AG04450 (cell line): Measurements from ENCODE around the gene MEGF6. TPM values are rescaled to one million over a fixed set of nuclear protein-coding genes. Genes with fewer than 3 reads are reported as not detected.

Experiments
- CTCF ChIA-PET: fragments of 300-600, 350-600 bp; formaldehyde crosslinking; extraction: SDS; loops from one replicate; lab custom pipeline; 2022; ENCODE audit warnings: antibody characterized with exemption, inconsistent platforms; lab: Charles Lee
- POLR2A ChIA-PET: fragments of 350-600 bp; formaldehyde crosslinking; extraction: SDS; loops from one replicate; lab custom pipeline; 2021; ENCODE audit warnings: antibody characterized with exemption, inconsistent platforms; lab: Yijun Ruan, JAX
- DNase-seq: peaks from one replicate; pipeline ENCODE4 v3.0.0-alpha.2; 2011; ENCODE audit warnings: low read depth, low spot score
- H3K27ac ChIP-seq: one replicate; pipeline ENCODE4 v1.5.1; 2012; ENCODE audit warnings: low read depth, low read length, control low read depth
- H3K27me3 ChIP-seq: one replicate; pipeline ENCODE4 v1.6.0; 2012; ENCODE audit warnings: low read length; ENCODE audit not compliant: control insufficient read depth, insufficient read depth
- H3K4me3 ChIP-seq: 2 replicates; pipeline ENCODE4 v1.5.1; 2011; ENCODE audit warnings: mild to moderate bottlenecking, low read depth, low read length, control low read depth
- H3K9me3 ChIP-seq: 2 replicates; pipeline ENCODE4 v1.5.1; 2012; ENCODE audit warnings: low read length; ENCODE audit not compliant: control insufficient read depth, insufficient read depth
- polyA plus RNA-seq: library from polyadenylated mRNA; depleted of rRNA; stranded (reverse); fragments of >200 nt; gene quantifications from 2 replicates; pipeline ENCODE4 v1.2.3, GENCODE V29; 2011
- TF ChIP-seq, protein P1 (sequence below): IDR thresholded peaks from 2 replicates; pipeline ENCODE4 v1.5.1; 2011; ENCODE audit warnings: low read depth, low read length, control low read depth, inconsistent platforms

MEGF6 gene
- polyA plus RNA-seq, 1 experiment: 0.45 TPM

- H3K27me3 ChIP-seq: peaks cover 60% of the 10 kb centered on the region
- CTCF ChIA-PET: interaction anchor here (1.2 kb wide), 1 partner anchor 200 kb away, joined by 3 read pairs; no protein-coding TSS in a partner anchor
- H3K9me3 ChIP-seq: peaks cover 4% of the 10 kb centered on the region; the same call in 1 of the 2 replicates
- DNase-seq: no peak
- POLR2A ChIA-PET: no interaction called here
- H3K27ac ChIP-seq: no peak overlapping the region
- TF ChIP-seq, protein P1, sequence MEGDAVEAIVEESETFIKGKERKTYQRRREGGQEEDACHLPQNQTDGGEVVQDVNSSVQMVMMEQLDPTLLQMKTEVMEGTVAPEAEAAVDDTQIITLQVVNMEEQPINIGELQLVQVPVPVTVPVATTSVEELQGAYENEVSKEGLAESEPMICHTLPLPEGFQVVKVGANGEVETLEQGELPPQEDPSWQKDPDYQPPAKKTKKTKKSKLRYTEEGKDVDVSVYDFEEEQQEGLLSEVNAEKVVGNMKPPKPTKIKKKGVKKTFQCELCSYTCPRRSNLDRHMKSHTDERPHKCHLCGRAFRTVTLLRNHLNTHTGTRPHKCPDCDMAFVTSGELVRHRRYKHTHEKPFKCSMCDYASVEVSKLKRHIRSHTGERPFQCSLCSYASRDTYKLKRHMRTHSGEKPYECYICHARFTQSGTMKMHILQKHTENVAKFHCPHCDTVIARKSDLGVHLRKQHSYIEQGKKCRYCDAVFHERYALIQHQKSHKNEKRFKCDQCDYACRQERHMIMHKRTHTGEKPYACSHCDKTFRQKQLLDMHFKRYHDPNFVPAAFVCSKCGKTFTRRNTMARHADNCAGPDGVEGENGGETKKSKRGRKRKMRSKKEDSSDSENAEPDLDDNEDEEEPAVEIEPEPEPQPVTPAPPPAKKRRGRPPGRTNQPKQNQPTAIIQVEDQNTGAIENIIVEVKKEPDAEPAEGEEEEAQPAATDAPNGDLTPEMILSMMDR: no peak
- H3K4me3 ChIP-seq: no peak overlapping the region
Observed at GRCh38 chr1:3653286-3653618, 41.9 kb upstream of the MEGF6 start.

DNA sequence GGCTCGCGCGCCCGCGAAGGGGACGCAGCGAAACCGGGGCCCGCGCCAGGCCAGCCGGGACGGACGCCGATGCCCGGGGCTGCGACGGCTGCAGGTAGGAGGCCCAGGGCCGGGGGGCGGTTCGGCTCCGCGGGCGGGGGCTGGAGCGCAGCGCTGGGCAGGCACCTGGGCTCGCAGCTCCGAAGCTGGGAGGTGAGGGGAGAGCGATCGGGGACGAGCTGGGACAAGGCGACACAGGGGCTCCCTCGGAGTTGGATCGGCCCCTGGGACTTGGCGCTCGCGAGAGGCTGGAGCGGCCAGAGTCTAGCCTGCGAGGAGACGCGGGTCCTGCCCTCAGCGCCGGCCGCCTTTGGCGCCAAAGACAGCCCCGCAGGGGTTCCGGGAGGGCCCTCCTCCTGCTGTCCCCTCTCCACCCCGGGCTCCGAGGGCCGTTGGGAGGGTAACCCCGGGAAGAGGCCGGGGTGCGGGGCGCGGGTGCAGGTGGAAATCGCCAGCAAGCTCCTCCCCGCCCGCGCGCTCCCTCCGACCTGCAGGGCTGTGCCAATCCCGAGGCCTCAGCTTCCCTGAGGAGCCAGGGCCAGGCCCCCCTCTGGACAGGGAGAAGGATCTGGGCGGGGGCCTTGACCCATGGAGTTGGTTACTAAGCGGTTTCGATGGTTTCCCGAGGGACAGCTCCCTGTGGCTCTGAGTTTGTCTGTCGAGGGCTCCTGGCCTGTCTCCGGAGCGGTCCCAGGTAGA, 41.4 kb upstream of the MEGF6 start:
- Histone ChIP-seq H3K27me3 (peaks cover 56% of the 10 kb centered on the region), H3K27ac (no peak overlapping the region), H3K4me3 (no peak overlapping the region), H3K9me3 (peaks cover 4% of the 10 kb centered on the region; the same call in 1 of the 2 replicates)
- ChIA-PET POLR2A (no interaction called here), CTCF (interaction anchor here (1.2 kb wide), 1 partner anchor 200 kb away, joined by 3 read pairs; no protein-coding TSS in a partner anchor)
- no peak for DNase-seq
- TF ChIP-seq, protein P1: no peak

DNA sequence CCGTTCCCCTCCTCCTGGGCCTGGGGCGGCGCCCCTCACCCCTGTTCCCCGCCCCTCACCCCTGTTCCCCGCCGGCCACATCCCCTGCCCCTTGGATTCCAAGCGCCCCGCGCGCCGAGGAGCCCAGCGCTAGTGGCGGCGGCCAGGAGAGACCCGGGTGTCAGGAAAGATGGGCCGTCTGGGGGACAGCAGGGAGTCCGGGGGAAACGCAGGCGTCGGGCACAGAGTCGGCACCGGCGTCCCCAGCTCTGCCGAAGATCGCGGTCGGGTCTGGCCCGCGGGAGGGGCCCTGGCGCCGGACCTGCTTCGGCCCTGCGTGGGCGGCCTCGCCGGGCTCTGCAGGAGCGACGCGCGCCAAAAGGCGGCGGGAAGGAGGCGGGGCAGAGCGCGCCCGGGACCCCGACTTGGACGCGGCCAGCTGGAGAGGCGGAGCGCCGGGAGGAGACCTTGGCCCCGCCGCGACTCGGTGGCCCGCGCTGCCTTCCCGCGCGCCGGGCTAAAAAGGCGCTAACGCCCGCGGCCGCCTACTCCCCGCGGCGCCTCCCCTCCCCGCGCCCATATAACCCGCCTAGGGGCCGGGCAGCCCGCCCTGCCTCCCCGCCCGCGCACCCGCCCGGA, 40.7 kb upstream of the MEGF6 start, which contains the start of gene TP73:
TP73 (plus strand) TSS at position 587 of the 618 bp plus-strand sequence. CDS start 29,850 bp downstream, outside the sequence.
- no peak for DNase-seq
- TF ChIP-seq, protein P1: no peak
- Histone ChIP-seq H3K27me3 (peaks cover 51% of the 10 kb centered on the region), H3K4me3 (no peak within 1 kb of the TSS), H3K9me3 (peaks cover 4% of the 10 kb centered on the region; the same call in 1 of the 2 replicates), H3K27ac (no peak within 1 kb of the TSS)
- ChIA-PET POLR2A (no interaction called here), CTCF (no interaction called here)

- DNase-seq: no peak
- ChIA-PET POLR2A (no interaction called here), CTCF (no interaction called here)
- TF ChIP-seq, protein P1: no peak
- Histone ChIP-seq H3K27ac (no peak overlapping the region), H3K9me3 (peaks cover 4% of the 10 kb centered on the region; the same call in 1 of the 2 replicates), H3K4me3 (no peak overlapping the region), H3K27me3 (peaks cover 43% of the 10 kb centered on the region)
Observed at GRCh38 chr1:3651026-3651929, 40.0 kb upstream of the MEGF6 start.
